Measurements from ENCODE around the gene ESR1.
A peak's percentile ranks its signal among the peaks of the same experiment; 100 is the strongest.
"Not testable (repeated sequence)": the region's sequence is repeated elsewhere in the genome, so short reads cannot be mapped to it uniquely, and the experiment has no call there.

The ESR1 gene

DNA sequence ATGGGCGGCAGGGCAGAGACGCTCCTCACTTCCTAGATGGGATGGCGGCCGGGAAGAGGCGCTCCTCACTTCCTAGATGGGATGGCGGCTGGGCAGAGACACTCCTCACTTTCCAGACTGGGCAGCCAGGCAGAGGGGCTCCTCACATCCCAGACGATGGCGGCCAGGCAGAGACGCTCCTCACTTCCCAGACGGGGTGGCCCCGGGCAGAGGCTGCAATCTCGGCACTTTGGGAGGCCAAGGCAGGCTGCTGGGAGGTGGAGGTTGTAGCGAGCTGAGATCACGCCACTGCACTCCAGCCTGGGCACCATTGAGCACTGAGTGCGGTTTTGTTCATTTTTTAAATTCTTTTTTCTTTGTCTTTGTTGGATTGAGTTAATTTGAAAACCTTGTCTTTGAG, 92.3 kb downstream of the ESR1 start:
- DNase-seq, result not testable (repeated sequence)

DNA sequence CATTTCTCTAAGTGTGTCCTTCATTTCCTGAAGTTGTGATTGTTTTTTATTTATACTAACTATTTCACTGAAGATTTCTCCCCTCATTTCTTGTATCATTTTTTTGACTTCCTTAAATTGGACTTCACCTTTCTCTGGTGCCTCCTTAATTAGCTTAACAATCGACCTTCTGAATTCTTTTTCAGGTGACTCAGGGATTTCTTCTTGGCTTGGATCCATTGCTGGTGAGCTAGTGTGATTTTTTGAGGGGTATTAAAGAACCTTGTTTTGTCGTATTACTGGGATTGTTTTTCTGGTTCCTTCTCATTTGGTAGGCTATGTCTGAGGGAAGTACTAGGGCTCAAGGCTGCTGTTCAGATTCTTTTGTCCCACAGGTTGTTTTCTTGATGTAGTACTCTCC, 92.8 kb downstream of the ESR1 start:
- DNase-seq, result no peak

DNA sequence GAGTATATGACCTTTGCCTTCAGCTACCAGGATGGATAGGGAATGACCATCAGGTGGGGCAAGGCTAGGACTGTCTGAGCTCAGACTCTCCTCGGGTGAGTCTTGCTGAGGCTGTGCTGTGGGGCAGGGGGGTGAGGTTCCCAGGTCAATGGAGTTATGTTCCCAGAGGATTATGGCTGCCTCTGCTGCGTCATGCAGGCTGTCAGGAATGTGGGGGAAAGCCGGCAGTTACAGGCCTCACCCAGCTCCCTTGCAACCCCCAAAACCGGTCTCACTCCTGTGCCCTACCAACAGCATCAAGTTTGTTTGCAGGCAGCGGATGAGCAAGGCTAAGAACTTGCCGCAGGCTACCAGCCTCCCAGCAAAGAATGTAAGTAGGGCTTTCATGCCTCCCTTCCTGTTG, 93.5 kb downstream of the ESR1 start:
- DNase-seq, result no peak

DNA sequence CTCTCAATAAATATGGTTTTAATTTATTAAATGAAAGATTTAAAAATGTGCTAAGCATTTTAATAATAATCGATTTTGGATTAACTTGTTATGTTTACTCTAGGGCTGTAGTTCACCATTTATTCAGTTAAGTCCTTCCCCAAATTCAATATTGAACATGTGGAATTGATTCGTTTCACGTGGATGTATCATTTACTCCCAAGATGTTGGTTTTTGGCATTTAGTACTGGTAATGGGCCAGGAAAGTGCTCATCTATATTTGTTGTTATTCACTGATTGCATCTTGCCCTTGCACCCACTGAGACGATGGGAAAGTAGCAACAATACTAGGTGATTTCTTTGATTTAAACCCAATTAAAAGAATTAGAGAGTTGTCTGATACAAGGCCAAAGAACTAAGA, 97.1 kb downstream of the ESR1 start:
- no peak for DNase-seq

DNA sequence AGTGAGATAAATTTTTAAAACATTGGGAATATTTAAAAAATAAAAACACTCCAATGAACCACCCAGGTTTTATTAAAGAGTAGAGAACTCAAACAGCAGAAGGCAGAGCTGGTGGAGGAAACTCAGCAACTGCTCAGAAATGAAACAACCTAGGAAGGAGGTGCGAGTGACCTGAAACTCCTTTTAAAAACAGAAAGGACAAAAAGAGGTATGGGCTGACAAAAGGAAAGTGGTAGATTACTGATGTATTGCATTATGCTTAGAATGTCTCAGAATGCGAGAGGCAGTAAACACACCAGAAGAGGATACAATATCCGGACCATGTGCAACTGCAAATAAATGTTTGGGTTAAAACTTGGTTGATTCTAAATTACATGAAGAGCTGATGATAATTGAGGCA, 97.6 kb downstream of the ESR1 start:
- DNase-seq, result no peak

DNA sequence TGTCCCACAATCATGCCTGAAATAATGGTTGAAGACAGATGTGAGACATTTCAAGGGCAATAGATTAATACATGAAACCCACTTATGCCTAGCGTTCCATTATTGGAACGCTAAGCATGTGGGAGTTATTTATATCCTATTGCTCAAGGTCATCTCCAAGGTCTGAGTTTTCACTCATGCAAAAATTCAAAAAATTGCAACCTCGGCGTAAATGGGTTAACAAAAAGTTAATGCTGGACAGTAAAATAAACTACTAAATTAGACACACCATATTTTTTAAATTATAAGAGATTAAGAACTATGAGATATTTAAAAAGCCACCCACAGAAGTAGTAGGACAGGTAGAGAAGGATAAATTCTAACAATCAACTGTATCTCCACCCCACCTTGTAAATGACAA, 98.4 kb downstream of the ESR1 start:
- no peak for DNase-seq

- DNase-seq, result no peak
These were observed 103.9 kb downstream of the ESR1 start for GRCh38 chr6:151911401-151911800.

GRCh38 chr6:151914484-151914883, 107.0 kb downstream of the ESR1 start:
- no peak for DNase-seq

DNA sequence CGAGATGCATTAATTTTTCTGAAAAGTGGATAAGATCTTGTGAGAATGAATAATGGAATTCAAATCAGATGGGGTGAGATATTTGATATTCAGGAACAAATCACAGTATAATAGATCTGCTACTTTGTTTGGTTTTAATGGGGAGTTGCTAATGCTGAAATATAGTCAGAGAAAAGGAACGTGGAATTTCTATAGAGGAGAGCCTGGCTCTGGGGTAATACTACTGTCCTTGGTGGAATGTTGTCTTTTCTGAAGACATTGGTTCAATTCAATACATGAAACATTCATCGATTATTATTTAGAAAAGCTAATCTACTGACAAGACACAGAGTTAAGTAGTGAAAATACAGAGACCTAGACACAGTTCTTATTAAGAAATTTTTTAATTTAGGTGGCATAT, 108.6 kb downstream of the ESR1 start:
- DNase-seq, result no peak

GRCh38 chr6:151916680-151917164, 109.2 kb downstream of the ESR1 start:
- DNase-seq, result no peak

DNA sequence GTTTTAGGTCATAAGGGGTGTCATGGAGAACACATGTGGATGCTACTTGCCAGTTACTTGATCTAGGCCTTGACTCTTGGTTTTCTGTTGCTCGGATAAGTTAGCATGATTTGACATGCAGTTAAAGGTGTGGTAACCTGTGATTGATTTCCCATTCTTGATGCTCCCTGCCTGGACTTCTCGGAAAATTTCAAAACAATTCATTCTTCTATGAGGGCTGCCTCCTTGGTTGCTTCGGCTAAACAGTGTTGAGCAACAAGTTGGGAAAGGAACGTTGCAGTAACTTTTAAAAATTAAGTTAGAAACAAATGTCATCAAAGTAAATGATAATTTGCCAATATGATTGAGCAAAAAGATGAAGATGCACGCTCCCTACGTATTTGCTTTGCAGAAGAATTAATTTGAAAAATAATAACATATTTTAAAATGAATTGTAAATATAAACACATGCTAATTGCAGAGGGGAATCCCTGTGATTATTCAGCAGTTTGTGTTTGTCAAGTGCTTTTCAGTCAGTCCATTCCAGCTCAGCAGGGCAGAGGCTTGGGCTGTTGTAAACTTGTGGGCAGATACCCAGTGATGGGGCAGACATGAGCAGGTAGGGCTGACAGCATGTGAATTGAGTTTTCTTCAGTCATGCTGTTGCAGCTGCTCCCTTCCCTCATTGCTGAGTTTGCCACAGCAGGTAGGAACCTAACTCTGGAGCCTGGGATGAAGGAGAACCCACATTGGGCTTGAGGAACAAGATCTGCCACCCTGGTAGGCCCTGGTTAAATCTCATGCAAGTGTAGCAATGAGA, 110.2 kb downstream of the ESR1 start:
- DNase-seq, result no peak

- DNase-seq, result no peak
These were observed 132.8 kb downstream of the ESR1 start for GRCh38 chr6:151940307-151940706.

- DNase-seq, result peak; percentile 45
These were observed 140.7 kb downstream of the ESR1 start for GRCh38 chr6:151948002-151948743.

GRCh38 chr6:151958332-151958731, 150.8 kb downstream of the ESR1 start:
- DNase-seq, result peak; percentile 49

GRCh38 chr6:151959086-151959485, 151.6 kb downstream of the ESR1 start:
- DNase-seq, result no peak

DNA sequence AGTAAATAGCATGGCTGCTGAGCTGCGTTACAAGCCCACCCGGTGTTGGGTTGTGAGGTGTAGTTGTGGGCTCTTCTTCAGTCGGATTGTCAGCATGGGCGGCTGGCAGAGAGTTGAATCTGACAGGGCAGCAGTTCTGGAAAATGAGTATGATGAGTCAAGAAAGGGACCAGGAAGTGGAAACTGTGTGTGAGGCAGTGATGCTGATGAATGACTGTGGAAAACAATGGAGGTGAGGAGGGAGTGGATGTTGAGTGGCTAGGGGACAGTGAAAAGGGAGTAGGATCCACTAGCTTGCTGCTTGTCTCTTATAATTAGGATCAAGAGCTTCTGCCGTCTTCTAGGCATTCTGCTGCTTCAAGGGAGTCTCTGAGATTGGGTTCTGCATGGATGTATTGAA, 154.3 kb downstream of the ESR1 start:
- no peak for DNase-seq

- no peak for DNase-seq
These were observed 154.9 kb downstream of the ESR1 start for GRCh38 chr6:151962246-151962846.

DNA sequence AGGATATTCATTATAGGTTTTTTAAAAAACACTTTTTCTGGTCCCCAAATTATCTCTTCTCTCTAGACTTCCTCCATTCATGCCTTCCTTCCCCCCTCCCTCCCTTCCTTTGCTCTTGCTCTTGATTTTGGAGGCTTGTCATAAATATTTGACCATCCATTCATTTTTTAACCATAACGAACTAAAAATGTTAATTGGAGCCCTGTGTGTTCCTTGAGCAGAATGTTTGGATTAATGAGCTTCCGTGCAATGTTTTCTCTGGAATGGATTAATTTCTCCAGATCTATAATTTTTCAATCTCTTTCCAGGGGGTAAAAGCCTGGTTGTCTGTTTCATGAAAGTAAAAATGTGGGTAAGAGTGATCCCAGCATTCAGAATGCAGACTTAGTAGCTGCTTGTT, 155.5 kb downstream of the ESR1 start:
- no peak for DNase-seq

- not testable (repeated sequence) for DNase-seq
These were observed 156.9 kb downstream of the ESR1 start for GRCh38 chr6:151964412-151964811.

GRCh38 chr6:151974061-151974617, 166.7 kb downstream of the ESR1 start:
- no peak for DNase-seq

DNA sequence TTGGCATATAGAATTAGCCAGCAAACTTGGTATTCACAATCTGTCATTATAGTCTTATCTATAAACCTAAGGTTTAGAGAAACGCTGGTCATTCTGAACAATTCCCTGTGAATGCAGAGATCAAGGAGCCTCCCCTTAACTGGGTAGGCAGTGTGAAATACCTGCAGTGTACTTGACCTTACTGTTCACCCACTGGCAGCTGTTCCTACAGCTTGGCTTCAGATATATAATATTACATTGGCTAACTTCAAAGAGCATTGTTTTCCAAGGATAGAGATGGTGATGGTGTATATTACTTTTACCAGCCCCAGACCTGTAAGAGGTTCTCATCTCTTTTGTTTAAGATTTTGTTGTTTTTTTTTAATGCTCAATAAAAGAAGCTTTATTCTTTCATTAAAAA, 168.3 kb downstream of the ESR1 start:
- no peak for DNase-seq

DNA sequence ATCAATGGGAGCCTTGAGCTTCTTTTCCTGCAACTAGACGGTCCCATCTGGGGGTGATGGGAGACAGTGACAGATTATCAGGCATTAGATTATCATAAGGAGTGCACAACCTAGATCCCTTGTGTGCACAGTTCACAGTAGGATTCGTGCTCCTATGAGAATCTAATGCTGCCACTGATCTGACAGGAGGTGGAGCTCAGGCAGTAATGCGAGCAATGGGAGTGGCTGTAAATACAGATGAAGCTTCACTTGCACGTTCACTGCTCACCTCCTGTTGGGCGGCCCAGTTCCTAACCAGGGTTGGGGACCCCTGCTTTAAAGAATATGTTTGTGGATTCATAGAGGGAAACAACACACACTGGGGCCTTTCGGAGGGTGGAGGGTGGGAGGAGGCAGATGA, 180.7 kb downstream of the ESR1 start:
- DNase-seq, result not testable (repeated sequence)

DNA sequence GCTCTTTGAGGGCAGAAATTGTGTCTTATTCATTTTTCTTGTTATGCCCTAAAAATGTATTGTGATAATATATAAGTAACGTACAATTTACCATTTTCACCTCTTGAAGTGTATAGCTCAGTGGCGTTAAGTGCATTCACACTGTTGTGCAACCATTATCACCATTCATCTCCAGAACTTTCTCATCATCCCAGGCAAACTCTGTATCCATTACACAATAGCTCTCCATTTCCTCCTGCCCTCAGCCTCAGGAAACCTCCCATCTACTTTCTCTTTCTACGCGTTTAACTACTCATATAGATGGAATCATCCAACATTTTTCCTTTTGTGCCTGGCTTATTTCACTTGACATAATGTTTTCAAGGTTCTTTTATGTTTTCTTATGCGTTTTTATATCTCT, 184.6 kb downstream of the ESR1 start:
- DNase-seq, result peak; percentile 55

- no peak for DNase-seq
These were observed 185.9 kb downstream of the ESR1 start for GRCh38 chr6:151993364-151993763.

Data from suppressor macrophage treated with lipopolysaccharide for 4 hours (primary cell).